Epithelial cell of alveolus of lung (primary cell): ENCODE measurements around the gene SLC24A2. TPM values are rescaled to one million over a fixed set of nuclear protein-coding genes. Genes with fewer than 3 reads are reported as not detected.

Experiments used
- total RNA-seq: library from RNA; depleted of rRNA; stranded (reverse); fragments of >200 nt; gene quantifications from 2 replicates; pipeline ENCODE4 v1.2.1, GENCODE V29; 2015

SLC24A2 gene
- total RNA-seq: 0.13 TPM in 1 of 2 replicates, not detected in the other

GRCh38 chr9:19788614-19789271 lies at the start of gene SLC24A2:
Gene SLC24A2, minus strand, starts transcription at chr9:19789037.

